H1 (cell line): ENCODE results near the gene MTR. TPM values are rescaled to one million over a fixed set of nuclear protein-coding genes. Genes with fewer than 3 reads are reported as not detected.

Experiments used
- CHD7 ChIP-seq: fragments of 300-600 bp; sonication (generic); IDR thresholded peaks from 2 replicates; pipeline ENCODE4 v1.7.1; 2012; ENCODE audit warnings: low read length, moderate library complexity, mild to moderate bottlenecking, inconsistent platforms; ENCODE audit not compliant: insufficient replicate concordance
- E2F6 ChIP-seq: IDR thresholded peaks from 2 replicates; pipeline ENCODE4 v1.6.1; 2012; ENCODE audit warnings: inconsistent platforms
- EGR1 ChIP-seq: IDR thresholded peaks from 2 replicates; pipeline ENCODE4 v1.6.1; 2011; ENCODE audit warnings: low read depth, low read length, borderline replicate concordance
- EZH2 ChIP-seq: fragments of 200-600 bp; sonication (generic); IDR thresholded peaks from 2 replicates; pipeline ENCODE4 v1.7.1; 2012; ENCODE audit warnings: low read depth, mild to moderate bottlenecking, moderate library complexity, low read length, inconsistent platforms; ENCODE audit not compliant: severe bottlenecking
- GABPA ChIP-seq: IDR thresholded peaks from 2 replicates; pipeline ENCODE4 v1.6.1; 2011; ENCODE audit warnings: mild to moderate bottlenecking, low read length, moderate library complexity, borderline replicate concordance; ENCODE audit not compliant: insufficient read depth
- GTF2F1 ChIP-seq: IDR thresholded peaks from 2 replicates; pipeline ENCODE4 v1.6.1; 2012; ENCODE audit warnings: low read depth, low read length, improper control_type of control experiment, borderline replicate concordance
- HDAC2 ChIP-seq, 2 experiments: fragments of 300-600 bp in 1 of 2; sonication (generic) in 1 of 2; IDR thresholded peaks; 2 replicates each; pipeline ENCODE4 v1.6.1; 2011 to 2012; ENCODE audit warnings: low read depth in 2 of 2, low read length in 2 of 2, mild to moderate bottlenecking in 2 of 2, moderate library complexity in 2 of 2, borderline replicate concordance in 1 of 2, inconsistent platforms in 1 of 2
- JUN ChIP-seq: IDR thresholded peaks from 2 replicates; pipeline ENCODE4 v1.6.1; 2011; ENCODE audit warnings: low read depth, mild to moderate bottlenecking, improper control_type of control experiment, low read length
- TBP ChIP-seq: IDR thresholded peaks from 2 replicates; pipeline ENCODE4 v1.6.1; 2011; ENCODE audit warnings: low read depth, low read length, improper control_type of control experiment
- polyA plus RNA-seq, 7 experiments: library from polyadenylated mRNA; depleted of rRNA in 3 of 7; stranded (reverse) in 5 of 7; unstranded in 2 of 7; fragments of >200 nt in 5 of 7; fragments of 200-250 nt in 2 of 7; gene quantifications; 1 replicate in 5 of 7; 2 replicates in 1 of 7; 4 replicates in 1 of 7; pipeline versions ENCODE4 v1.2.1 to v1.2.3, GENCODE V29; 2011 to 2013; ENCODE audit warnings: missing spikeins in 2 of 7, mixed read lengths in 2 of 7
- total RNA-seq: library from RNA; stranded (reverse); fragmentation: NEBNext Ultra II Directional; extraction: Animal tissue kit (Norgen Biotek cat#: 25700); gene quantifications from 2 replicates; pipeline ENCODE4 v1.2.1, GENCODE V29; 2021

Gene MTR
- total and polyA plus RNA-seq, 2 of the 8 experiments (the other 6 are each of a cell fraction or from before 2014, with no cell fraction given): 4.8 to 27.4 TPM

- TF ChIP-seq CHD7 (no peak), E2F6 (no peak), HDAC2 (IDR thresholded peaks at IDR 0.05; ENCODE audit: borderline replicate concordance in 1 of 2, low read depth in 2 of 2, low read length in 2 of 2) (no peak), GABPA (no peak), EGR1 (no peak), EZH2 (no peak), GTF2F1 (no peak), JUN (no peak), TBP (no peak)
Observed at GRCh38 chr1:236844499-236845271, 49.6 kb downstream of the MTR start (continued).
